ENCODE data around the gene CRKL. TPM values are rescaled to one million over a fixed set of nuclear protein-coding genes. Genes with fewer than 3 reads are reported as not detected.

Gene CRKL
- polyA plus RNA-seq, 3 donors, result 26.0 to 37.5 (median 29.4) TPM

DNA sequence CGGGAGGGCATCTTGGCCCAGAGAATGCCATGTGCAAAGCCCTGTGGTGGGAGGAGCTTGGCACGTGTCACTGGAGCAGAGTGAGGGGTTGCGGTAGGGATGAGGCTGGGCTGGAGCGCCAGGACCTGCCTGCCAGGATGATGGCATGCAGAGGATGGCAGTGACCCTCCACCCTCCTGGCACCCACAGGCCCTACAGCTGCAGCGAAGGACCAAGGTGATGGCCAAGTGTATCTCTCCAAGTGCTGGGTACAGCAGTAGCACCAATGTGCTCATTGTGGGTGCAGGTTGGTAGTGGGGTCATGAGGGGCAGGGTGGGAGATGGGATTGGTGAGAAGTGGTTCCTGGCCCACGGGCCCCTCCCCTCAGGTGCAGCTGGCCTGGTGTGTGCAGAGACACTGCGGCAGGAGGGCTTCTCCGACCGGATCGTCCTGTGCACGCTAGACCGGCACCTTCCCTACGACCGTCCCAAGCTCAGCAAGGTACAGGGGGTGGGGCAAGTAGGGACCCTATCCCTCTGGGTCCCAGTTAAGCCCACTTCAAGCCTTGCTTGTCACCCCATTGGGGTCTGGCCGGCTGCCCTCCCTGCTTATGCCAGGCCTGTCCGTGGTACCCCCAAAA, 57.2 kb downstream of the CRKL start:
- H4K20me1 ChIP-seq (ENCODE audit: insufficient read depth, low read length), result no peaks in the 10 kb centered on the region
- intact Hi-C loops (cut with micrococcal nuclease), result no loop called here
- peaks cover 14 to 15% of the 10 kb centered on the region in 2 donors for H3K36me3 Mint-ChIP-seq
- H3K4me3 ChIP-seq (replicated peaks in 1 of 3; ENCODE audit: low read depth in 2 of 3, low read length in 3 of 3), result no peak overlapping the region
- DNase-seq, result no peak
- H3K9me3 Mint-ChIP-seq, result peaks cover 10 to 19% (median 14%) of the 10 kb centered on the region in 7 donors
- H3K4me2 ChIP-seq (replicated peaks; ENCODE audit: extremely low read depth, low read length, poor library complexity, severe bottlenecking), result no peak overlapping the region
- no peak overlapping the region for H3K9ac ChIP-seq (ENCODE audit: insufficient read depth, low read length, poor library complexity, severe bottlenecking)
- peaks cover 27 to 33% of the 10 kb centered on the region in 2 donors for H3K4me1 ChIP-seq (ENCODE audit: control insufficient read depth in 1 of 2, insufficient read depth in 2 of 2, low read length in 2 of 2)
- H3K4me1 Mint-ChIP-seq, result peaks cover 30% of the 10 kb centered on the region
- H3K27ac ChIP-seq (ENCODE audit: low read depth in 1 of 2, low read length in 2 of 2), result no peak overlapping the region
- no peak overlapping the region for H3K27ac Mint-ChIP-seq
- 94% methylated on average over 12 of the region's 16 CpGs for WGBS (ENCODE audit: insufficient coverage)
- peaks cover 9 to 10% of the 10 kb centered on the region in 2 donors for H3K9me3 ChIP-seq (replicated peaks in 1 of 2; ENCODE audit: control insufficient read depth in 1 of 2, insufficient read depth in 1 of 2, low read length in 2 of 2)
- H3K79me2 ChIP-seq (ENCODE audit: insufficient read depth, low read length), result no peaks in the 10 kb centered on the region
- peaks cover 5 to 7% (median 5%) of the 10 kb centered on the region in 3 donors for H3K27me3 Mint-ChIP-seq (ENCODE audit: low read depth in 3 of 3)
- TF ChIP-seq, protein P1, sequence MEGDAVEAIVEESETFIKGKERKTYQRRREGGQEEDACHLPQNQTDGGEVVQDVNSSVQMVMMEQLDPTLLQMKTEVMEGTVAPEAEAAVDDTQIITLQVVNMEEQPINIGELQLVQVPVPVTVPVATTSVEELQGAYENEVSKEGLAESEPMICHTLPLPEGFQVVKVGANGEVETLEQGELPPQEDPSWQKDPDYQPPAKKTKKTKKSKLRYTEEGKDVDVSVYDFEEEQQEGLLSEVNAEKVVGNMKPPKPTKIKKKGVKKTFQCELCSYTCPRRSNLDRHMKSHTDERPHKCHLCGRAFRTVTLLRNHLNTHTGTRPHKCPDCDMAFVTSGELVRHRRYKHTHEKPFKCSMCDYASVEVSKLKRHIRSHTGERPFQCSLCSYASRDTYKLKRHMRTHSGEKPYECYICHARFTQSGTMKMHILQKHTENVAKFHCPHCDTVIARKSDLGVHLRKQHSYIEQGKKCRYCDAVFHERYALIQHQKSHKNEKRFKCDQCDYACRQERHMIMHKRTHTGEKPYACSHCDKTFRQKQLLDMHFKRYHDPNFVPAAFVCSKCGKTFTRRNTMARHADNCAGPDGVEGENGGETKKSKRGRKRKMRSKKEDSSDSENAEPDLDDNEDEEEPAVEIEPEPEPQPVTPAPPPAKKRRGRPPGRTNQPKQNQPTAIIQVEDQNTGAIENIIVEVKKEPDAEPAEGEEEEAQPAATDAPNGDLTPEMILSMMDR (IDR thresholded peaks at IDR 0.05), result no peak
- no peaks in the 10 kb centered on the region for H3K27me3 ChIP-seq (ENCODE audit: control insufficient read depth in 2 of 2, insufficient read depth in 2 of 2, low read length in 2 of 2)
- H3K36me3 ChIP-seq (replicated peaks in 1 of 2; ENCODE audit: control insufficient read depth in 1 of 2, insufficient read depth in 2 of 2, low read length in 2 of 2), result no peaks in the 10 kb centered on the region
- no peak overlapping the region for H2AFZ ChIP-seq (ENCODE audit: insufficient read depth, low read depth, low read length, poor library complexity, severe bottlenecking)
- no peak overlapping the region for H3K4me3 Mint-ChIP-seq

DNA sequence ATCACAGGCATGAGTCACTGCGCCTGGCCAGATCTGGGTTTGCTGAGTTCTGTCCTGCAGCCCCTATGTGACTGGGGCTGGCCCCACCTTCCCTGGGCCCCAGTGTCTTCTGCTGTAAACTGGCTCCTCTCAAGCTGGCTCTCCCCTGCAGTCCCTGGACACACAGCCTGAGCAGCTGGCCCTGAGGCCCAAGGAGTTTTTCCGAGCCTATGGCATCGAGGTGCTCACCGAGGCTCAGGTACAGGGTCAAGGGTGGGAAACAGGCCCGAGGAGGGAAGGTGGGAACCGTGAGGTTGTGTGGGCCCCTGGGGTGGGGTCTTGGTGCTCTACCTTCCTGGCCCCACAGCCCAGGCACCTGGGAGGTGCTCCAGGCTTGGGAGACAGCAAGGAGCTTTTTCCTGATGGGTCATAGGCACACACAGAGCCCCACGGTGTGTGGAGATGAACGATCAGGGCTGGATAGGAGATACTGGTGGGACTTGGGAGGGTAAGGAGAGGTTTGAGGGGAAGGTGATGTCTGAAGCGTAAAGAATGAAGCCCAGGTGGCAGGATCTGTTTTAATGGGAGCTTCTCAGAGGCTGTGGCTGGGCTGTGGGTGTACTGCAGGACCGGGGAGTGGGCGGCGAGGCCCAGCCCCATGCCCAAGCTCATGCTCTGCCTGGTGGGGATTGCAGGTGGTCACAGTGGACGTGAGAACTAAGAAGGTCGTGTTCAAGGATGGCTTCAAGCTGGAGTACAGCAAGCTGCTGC, 58.5 kb downstream of the CRKL start:
- 91% methylated on average over 12 of the region's 14 CpGs for WGBS (ENCODE audit: insufficient coverage)
- Mint-ChIP-seq H3K4me1 (peaks cover 38% of the 10 kb centered on the region), H3K4me3 (no peak overlapping the region), H3K27me3 (ENCODE audit: low read depth in 3 of 3) (peaks cover 8 to 11% (median 10%) of the 10 kb centered on the region in 3 donors), H3K27ac (peak overlapping the region in 3 of 7 donors; percentile 15 to 76 (median 61)), H3K9me3 (peaks cover 10 to 19% (median 14%) of the 10 kb centered on the region in 7 donors), H3K36me3 (peaks cover 14 to 15% of the 10 kb centered on the region in 2 donors)
- Histone ChIP-seq H3K27me3 (ENCODE audit: control insufficient read depth in 2 of 2, insufficient read depth in 2 of 2, low read length in 2 of 2) (peaks cover 0 to 3% of the 10 kb centered on the region in 2 donors), H2AFZ (ENCODE audit: insufficient read depth, low read depth, low read length, poor library complexity, severe bottlenecking) (no peak overlapping the region), H3K4me2 (replicated peaks; ENCODE audit: extremely low read depth, low read length, poor library complexity, severe bottlenecking) (no peak overlapping the region), H3K4me1 (ENCODE audit: control insufficient read depth in 1 of 2, insufficient read depth in 2 of 2, low read length in 2 of 2) (peaks cover 37 to 45% of the 10 kb centered on the region in 2 donors), H3K9me3 (replicated peaks in 1 of 2; ENCODE audit: control insufficient read depth in 1 of 2, insufficient read depth in 1 of 2, low read length in 2 of 2) (peaks cover 9 to 10% of the 10 kb centered on the region in 2 donors), H3K9ac (ENCODE audit: insufficient read depth, low read length, poor library complexity, severe bottlenecking) (no peak overlapping the region), H3K27ac (ENCODE audit: low read depth in 1 of 2, low read length in 2 of 2) (no peak overlapping the region), H4K20me1 (ENCODE audit: insufficient read depth, low read length) (no peaks in the 10 kb centered on the region), H3K4me3 (replicated peaks in 1 of 3; ENCODE audit: low read depth in 2 of 3, low read length in 3 of 3) (no peak overlapping the region), H3K79me2 (ENCODE audit: insufficient read depth, low read length) (no peaks in the 10 kb centered on the region), H3K36me3 (replicated peaks in 1 of 2; ENCODE audit: control insufficient read depth in 1 of 2, insufficient read depth in 2 of 2, low read length in 2 of 2) (no peaks in the 10 kb centered on the region)
- intact Hi-C loops (cut with micrococcal nuclease), result no loop called here
- TF ChIP-seq, protein P1 (IDR thresholded peaks at IDR 0.05), result no peak
- no peak for DNase-seq

All from CD14-positive monocyte (primary cell).